A549 (cell line): ENCODE results near the gene UBIAD1. TPM values are rescaled to one million over a fixed set of nuclear protein-coding genes. Genes with fewer than 3 reads are reported as not detected.

Experiments
- ATAC-seq, 2 experiments: fragments of 200-7000 bp in 1 of 2; fragments of >200 bp in 1 of 2; cut with Nextera tagmentation in 1 of 2; cut with Tn5 transposase in 1 of 2; 3 replicates each; pipeline versions ENCODE4 v1.8.0 to v1.9.1; 2018 to 2020; ENCODE audit warnings: mild to moderate bottlenecking in 1 of 2, moderate library complexity in 1 of 2
- CTCF ChIA-PET: fragments of 300-600 bp; sonication (Branson Sonifier 250); formaldehyde crosslinking; extraction: SDS; loops from one replicate; lab custom pipeline; 2021; ENCODE audit warnings: antibody characterized with exemption, inconsistent platforms; lab: Yijun Ruan, JAX
- POLR2A ChIA-PET: fragments of 350-600 bp; formaldehyde crosslinking; extraction: SDS; loops from one replicate; lab custom pipeline; 2021; ENCODE audit warnings: antibody characterized with exemption, inconsistent platforms; lab: Yijun Ruan, JAX
- DNase-seq, 2 experiments: peaks; one replicate each; pipeline versions ENCODE4 v3.0.0 to v3.0.0-alpha.2; 2011 to 2016; ENCODE audit warnings: low read depth in 1 of 2, low spot score in 1 of 2
- FAIRE-seq: peaks from 2 replicates; lab custom pipeline; 2011; peaks lifted over from hg19 to GRCh38; lab: Jason Lieb, UNC
- H3K27ac ChIP-seq, 2 experiments: fragments of >200 bp; sonication (Bioruptor Twin); formaldehyde crosslinking; 3 replicates each; pipeline ENCODE4 v1.5.1; 2016 to 2017
- H3K4me1 ChIP-seq: fragments of >200 bp; sonication (Bioruptor Twin); formaldehyde crosslinking; 3 replicates; pipeline ENCODE4 v1.6.1; 2016
- H3K4me2 ChIP-seq: fragments of >200 bp; sonication (Bioruptor Twin); formaldehyde crosslinking; 3 replicates; pipeline ENCODE4 v1.6.1; 2016
- H3K4me3 ChIP-seq: fragments of >200 bp; sonication (Bioruptor Twin); formaldehyde crosslinking; 3 replicates; pipeline ENCODE4 v1.5.1; 2016
- H3K9me3 ChIP-seq: fragments of >200 bp; sonication (Bioruptor Twin); formaldehyde crosslinking; 3 replicates; pipeline ENCODE4 v1.6.1; 2016
- BHLHE40 ChIP-seq: IDR thresholded peaks from 2 replicates; pipeline ENCODE4 v1.6.1; 2012; ENCODE audit warnings: low read depth, low read length, inconsistent platforms
- CHD2 ChIP-seq: fragments of 150-350 bp; IDR thresholded peaks from 2 replicates; pipeline ENCODE4 v1.6.1; 2014; ENCODE audit warnings: low read length; ENCODE audit not compliant: partially characterized antibody
- CHD4 ChIP-seq: fragments of 200-600 bp; sonication (generic); IDR thresholded peaks from 2 replicates; pipeline ENCODE4 v1.6.1; 2016; ENCODE audit warnings: antibody characterized with exemption, mild to moderate bottlenecking, borderline replicate concordance
- E2F6 ChIP-seq: IDR thresholded peaks from 2 replicates; pipeline ENCODE4 v1.6.1; 2012; ENCODE audit warnings: low read depth, borderline replicate concordance
- EHMT2 ChIP-seq: fragments of 200-600 bp; sonication (generic); IDR thresholded peaks from 2 replicates; pipeline ENCODE4 v1.6.1; 2016; ENCODE audit warnings: antibody characterized with exemption, low read depth, mild to moderate bottlenecking, moderate library complexity
- ELK1 ChIP-seq: fragments of 150-350 bp; IDR thresholded peaks from 2 replicates; pipeline ENCODE4 v1.6.1; 2014; ENCODE audit warnings: low read depth, mild to moderate bottlenecking, low read length
- ESRRA ChIP-seq: fragments of 150-350 bp; IDR thresholded peaks from 2 replicates; pipeline ENCODE4 v1.6.1; 2014; ENCODE audit warnings: mild to moderate bottlenecking, low read length, borderline replicate concordance
- FOSB ChIP-seq: fragments of 250-450 bp; sonication (Bioruptor Pico); IDR thresholded peaks from 2 replicates; pipeline ENCODE4 v1.5.0; 2020; ENCODE audit warnings: mild to moderate bottlenecking, moderate library complexity
- HDAC2 ChIP-seq: fragments of 200-600 bp; sonication (generic); IDR thresholded peaks from 2 replicates; pipeline ENCODE4 v1.6.1; 2016
- HOXB5 ChIP-seq: fragments of 250-450 bp; sonication (Bioruptor Pico); IDR thresholded peaks from 2 replicates; pipeline ENCODE4 v1.5.0; 2020; ENCODE audit warnings: mild to moderate bottlenecking, moderate library complexity
- JUN ChIP-seq, 2 experiments: fragments of >200 bp; sonication (Bioruptor Twin); formaldehyde crosslinking; IDR thresholded peaks; 2 replicates in 1 of 2; 3 replicates in 1 of 2; pipeline ENCODE4 v1.6.1; 2016 to 2017
- JUNB ChIP-seq: fragments of >200 bp; sonication (Bioruptor Twin); formaldehyde crosslinking; IDR thresholded peaks from 2 replicates; pipeline ENCODE4 v1.6.1; 2016
- NR3C1 ChIP-seq: fragments of >200 bp; sonication (Bioruptor Twin); formaldehyde crosslinking; IDR thresholded peaks from 3 replicates; pipeline ENCODE4 v1.6.1; 2017
- PHF8 ChIP-seq: fragments of 200-600 bp; sonication (generic); IDR thresholded peaks from 2 replicates; pipeline ENCODE4 v1.6.1; 2016; ENCODE audit warnings: low read depth, mild to moderate bottlenecking, antibody characterized with exemption, moderate library complexity, borderline replicate concordance
- POLR2AphosphoS2 ChIP-seq: conservative IDR thresholded peaks from 2 replicates; pipeline ENCODE4 v1.6.1; 2012; ENCODE audit warnings: low read length, improper control_type of control experiment, inconsistent platforms
- RCOR1 ChIP-seq: fragments of 150-350 bp; IDR thresholded peaks from 2 replicates; pipeline ENCODE4 v1.6.1; 2014; ENCODE audit warnings: antibody characterized with exemption, low read length, low read depth
- REST ChIP-seq: fragments of 200-600 bp; sonication (generic); IDR thresholded peaks from 2 replicates; pipeline ENCODE4 v1.6.1; 2016; ENCODE audit warnings: antibody characterized with exemption, mild to moderate bottlenecking, moderate library complexity
- RFX5 ChIP-seq: fragments of 450-650 bp; IDR thresholded peaks from 2 replicates; pipeline ENCODE4 v1.7.1; 2014; ENCODE audit warnings: antibody characterized with exemption, mild to moderate bottlenecking, moderate library complexity
- RNF2 ChIP-seq: fragments of 200-600 bp; sonication (generic); IDR thresholded peaks from 2 replicates; pipeline ENCODE4 v1.6.1; 2016; ENCODE audit warnings: low read depth, mild to moderate bottlenecking, antibody characterized with exemption, moderate library complexity, borderline replicate concordance
- ZC3H11A ChIP-seq: fragments of 450-650 bp; IDR thresholded peaks from 2 replicates; pipeline ENCODE4 v1.6.1; 2014; ENCODE audit warnings: antibody characterized with exemption, mild to moderate bottlenecking
- ZFP36 ChIP-seq: fragments of 450-650 bp; IDR thresholded peaks from 2 replicates; pipeline ENCODE4 v1.6.1; 2014; ENCODE audit warnings: borderline replicate concordance; ENCODE audit not compliant: partially characterized antibody
- WGBS: methylation state at CpG from one replicate; pipeline ENCODE4 v1.1.6; 2017; ENCODE audit errors: missing lambda C conversion rate; 5-methylcytosine and 5-hydroxymethylcytosine counted together
- polyA plus RNA-seq, 4 experiments: library from polyadenylated mRNA; depleted of rRNA in 3 of 4; stranded (reverse); fragments of >200 nt; fragmentation: RNase III in 1 of 4; extraction: RNeasy Plus Mini Kit Qiagen cat#74134 plus additional on column Dnase treatment in 1 of 4; gene quantifications; 2 replicates in 3 of 4; 3 replicates in 1 of 4; pipeline ENCODE4 v1.2.3, GENCODE V29; 2011 to 2017

Gene UBIAD1
- polyA plus RNA-seq, 2 of the 4 experiments (the other 2 are of a cell fraction): 9.9 to 14.9 TPM

GRCh38 chr1:11273595-11274234 is 717 bp downstream of the UBIAD1 start:
- TF ChIP-seq PHF8 (peak; percentile 38; the same call in 1 of the 2 replicates), ESRRA (no peak)
- ChIA-PET POLR2A (interaction anchor here (0.6 to 1.8 kb wide), 2 partner anchors 12 to 218 kb away, joined by 7 to 34 read pairs; partner anchors contain the start of gene MTOR), CTCF (interaction anchor here (1.2 kb wide), 1 partner anchor 13 kb away, joined by 5 read pairs; no protein-coding TSS in a partner anchor)
- Histone ChIP-seq H3K27ac (peak overlapping the region; percentile 98 to 99), H3K4me3 (peak overlapping the region; percentile 97), H3K4me1 (peaks cover 12% of the 10 kb centered on the region), H3K4me2 (peak overlapping the region; percentile 98), H3K9me3 (no peaks in the 10 kb centered on the region)
- 22% methylated on average over 7 of the region's 22 CpGs for WGBS
- ATAC-seq (peak; percentile 81 to 83), FAIRE-seq (no peak), DNase-seq (peak in 1 of 2 experiments; percentile 17)

- no peak for TF ChIP-seq E2F6
- no peak for TF ChIP-seq JUN (IDR thresholded peaks at IDR 0.05)
- no peak for TF ChIP-seq RNF2
- TF ChIP-seq RCOR1: no peak
- no peak for TF ChIP-seq JUNB
- no peak for TF ChIP-seq POLR2AphosphoS2
- no peak for TF ChIP-seq FOSB (CRISPR knock-in tag)
- no peak for TF ChIP-seq REST
- TF ChIP-seq CHD4: no peak
- TF ChIP-seq HDAC2: no peak
- no peak for TF ChIP-seq RFX5
- no peak for TF ChIP-seq BHLHE40
- no peak for TF ChIP-seq ZC3H11A
- no peak for TF ChIP-seq ZFP36
- TF ChIP-seq NR3C1: no peak
- TF ChIP-seq CHD2: no peak
- no peak for TF ChIP-seq ELK1
- TF ChIP-seq EHMT2: no peak
- TF ChIP-seq HOXB5 (CRISPR knock-in tag): no peak
- no peak for FAIRE-seq
- Histone ChIP-seq H3K4me2 (no peak overlapping the region), H3K9me3 (no peaks in the 10 kb centered on the region), H3K4me3 (no peak overlapping the region), H3K4me1 (peaks cover 12% of the 10 kb centered on the region), H3K27ac (no peak overlapping the region)
- 83% methylated on average over 5 of the region's 5 CpGs for WGBS
- no peak for DNase-seq
- CTCF ChIA-PET: no interaction called here
- ATAC-seq: no peak
- POLR2A ChIA-PET: interaction anchor here (1.0 kb wide), 1 partner anchor 17 kb away, joined by 4 read pairs; the partner anchor contains the start of gene MTOR
Observed at GRCh38 chr1:11279152-11279551, 6.2 kb downstream of the UBIAD1 start.
